LHCN-M2 (cell line): Measurements from ENCODE around the gene DNAAF8. TPM values are rescaled to one million over a fixed set of nuclear protein-coding genes. Genes with fewer than 3 reads are reported as not detected.

Experiments
- DNase-seq: peaks from one replicate; pipeline ENCODE4 v3.0.0-alpha.2; 2012; ENCODE audit warnings: low read depth
- total RNA-seq: library from RNA; depleted of rRNA; stranded (reverse); fragments of >200 nt; gene quantifications from 2 replicates; pipeline ENCODE4 v1.2.3, GENCODE V29; 2014

DNAAF8 gene
- total RNA-seq, 1 experiment from 2014 or later, result 0.98 TPM

- no peak for DNase-seq
Measured at GRCh38 chr16:4750896-4751295, 16.6 kb downstream of the DNAAF8 start.

GRCh38 chr16:4752351-4753100, 18.2 kb downstream of the DNAAF8 start:
- DNase-seq, result no peak

GRCh38 chr16:4753227-4753626, 18.9 kb downstream of the DNAAF8 start:
- DNase-seq, result no peak

- DNase-seq, result no peak
Measured at GRCh38 chr16:4754865-4755264, 20.5 kb downstream of the DNAAF8 start.

- DNase-seq, result no peak
Measured at GRCh38 chr16:4755687-4756086, 21.4 kb downstream of the DNAAF8 start.

GRCh38 chr16:4760221-4760910, 26.0 kb downstream of the DNAAF8 start:
- DNase-seq, result no peak

GRCh38 chr16:4762205-4762604, 27.9 kb downstream of the DNAAF8 start:
- DNase-seq, result no peak

GRCh38 chr16:4763791-4764190, 29.5 kb downstream of the DNAAF8 start:
- DNase-seq, result no peak

GRCh38 chr16:4765511-4766474, 31.5 kb downstream of the DNAAF8 start:
- no peak for DNase-seq

GRCh38 chr16:4766875-4767628, 32.7 kb downstream of the DNAAF8 start, which contains the start of gene ZNF500:
TSS of gene ZNF500 (minus strand) at chr16:4767162. CDS start at chr16:4765978, 1,184 bp downstream.
- peak; percentile 92 for DNase-seq

- DNase-seq, result no peak
Measured at GRCh38 chr16:4767872-4768548, 33.7 kb downstream of the DNAAF8 start.

GRCh38 chr16:4768549-4769305, 34.4 kb downstream of the DNAAF8 start:
- peak; percentile 94 for DNase-seq

GRCh38 chr16:4769306-4769638, 34.9 kb downstream of the DNAAF8 start:
- no peak for DNase-seq

GRCh38 chr16:4771646-4772045, 37.3 kb downstream of the DNAAF8 start:
- DNase-seq, result no peak

- DNase-seq, result no peak
Measured at GRCh38 chr16:4772351-4772750, 38.0 kb downstream of the DNAAF8 start.

- no peak for DNase-seq
Measured at GRCh38 chr16:4775005-4775404, 40.7 kb downstream of the DNAAF8 start.

- DNase-seq, result no peak
Measured at GRCh38 chr16:4776141-4776705, 41.9 kb downstream of the DNAAF8 start.

- no peak for DNase-seq
Measured at GRCh38 chr16:4777339-4778049, 43.2 kb downstream of the DNAAF8 start.

- no peak for DNase-seq
Measured at GRCh38 chr16:4778050-4778392, 43.7 kb downstream of the DNAAF8 start.
